GM12872 (cell line): ENCODE results near the gene WNK3.

Source experiments
- TF ChIP-seq, protein P1 (sequence below): IDR thresholded peaks from 3 replicates; pipeline ENCODE4 v1.5.1; 2011; ENCODE audit warnings: low read depth, mild to moderate bottlenecking, low read length, moderate library complexity; ENCODE audit not compliant: insufficient read depth

WNK3 gene

DNA sequence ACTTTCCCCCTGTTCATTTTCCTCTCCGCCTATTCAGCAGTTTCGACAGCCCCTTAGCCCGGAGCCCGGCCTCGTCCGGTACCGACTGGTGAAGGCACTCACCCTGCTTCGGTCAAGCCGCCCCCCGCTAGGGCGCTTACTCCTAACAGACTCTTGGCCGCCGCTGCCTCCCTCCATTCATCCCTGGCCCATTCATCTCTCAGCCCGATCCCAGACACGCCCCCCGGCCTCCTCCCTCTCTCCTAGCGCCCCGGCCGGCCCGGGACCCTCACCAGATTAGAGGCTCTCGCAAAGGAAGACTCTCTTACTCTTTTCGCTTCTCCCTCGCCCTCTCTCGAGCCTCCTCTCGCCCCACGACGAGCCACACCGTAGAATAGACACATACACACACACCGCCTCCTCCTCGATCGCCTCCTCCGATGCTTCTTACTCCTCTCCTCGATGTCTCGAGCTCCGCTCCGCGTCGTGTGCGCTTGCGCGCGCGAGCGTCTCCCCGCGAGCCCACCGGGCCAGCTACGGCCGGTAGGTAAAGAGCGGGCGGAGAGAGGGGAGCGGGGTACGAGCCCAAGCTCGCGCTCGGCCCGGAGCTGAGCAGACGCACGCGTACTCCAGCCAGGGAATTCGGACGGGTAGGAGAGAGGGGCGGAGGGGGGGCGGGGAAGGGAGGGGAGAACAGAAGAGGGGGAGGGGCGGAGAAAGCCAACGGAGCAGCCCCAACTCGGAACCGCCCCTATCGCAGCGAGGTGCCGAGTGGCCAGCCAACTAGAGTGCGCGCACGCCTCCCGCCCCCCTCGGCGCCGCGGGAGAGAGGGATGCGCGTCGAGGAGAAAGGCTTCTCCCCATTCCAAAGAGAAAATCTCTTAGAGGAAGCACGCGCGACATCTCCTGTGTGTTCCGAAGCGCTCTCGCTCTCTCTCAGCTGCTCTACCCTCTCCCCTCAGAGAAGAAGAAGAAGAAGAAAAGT is at the start of gene WNK3:
TSS of gene WNK3 (minus strand) at position 633 of the 964 bp plus-strand sequence.
- TF ChIP-seq, protein P1, sequence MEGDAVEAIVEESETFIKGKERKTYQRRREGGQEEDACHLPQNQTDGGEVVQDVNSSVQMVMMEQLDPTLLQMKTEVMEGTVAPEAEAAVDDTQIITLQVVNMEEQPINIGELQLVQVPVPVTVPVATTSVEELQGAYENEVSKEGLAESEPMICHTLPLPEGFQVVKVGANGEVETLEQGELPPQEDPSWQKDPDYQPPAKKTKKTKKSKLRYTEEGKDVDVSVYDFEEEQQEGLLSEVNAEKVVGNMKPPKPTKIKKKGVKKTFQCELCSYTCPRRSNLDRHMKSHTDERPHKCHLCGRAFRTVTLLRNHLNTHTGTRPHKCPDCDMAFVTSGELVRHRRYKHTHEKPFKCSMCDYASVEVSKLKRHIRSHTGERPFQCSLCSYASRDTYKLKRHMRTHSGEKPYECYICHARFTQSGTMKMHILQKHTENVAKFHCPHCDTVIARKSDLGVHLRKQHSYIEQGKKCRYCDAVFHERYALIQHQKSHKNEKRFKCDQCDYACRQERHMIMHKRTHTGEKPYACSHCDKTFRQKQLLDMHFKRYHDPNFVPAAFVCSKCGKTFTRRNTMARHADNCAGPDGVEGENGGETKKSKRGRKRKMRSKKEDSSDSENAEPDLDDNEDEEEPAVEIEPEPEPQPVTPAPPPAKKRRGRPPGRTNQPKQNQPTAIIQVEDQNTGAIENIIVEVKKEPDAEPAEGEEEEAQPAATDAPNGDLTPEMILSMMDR: no peak

DNA sequence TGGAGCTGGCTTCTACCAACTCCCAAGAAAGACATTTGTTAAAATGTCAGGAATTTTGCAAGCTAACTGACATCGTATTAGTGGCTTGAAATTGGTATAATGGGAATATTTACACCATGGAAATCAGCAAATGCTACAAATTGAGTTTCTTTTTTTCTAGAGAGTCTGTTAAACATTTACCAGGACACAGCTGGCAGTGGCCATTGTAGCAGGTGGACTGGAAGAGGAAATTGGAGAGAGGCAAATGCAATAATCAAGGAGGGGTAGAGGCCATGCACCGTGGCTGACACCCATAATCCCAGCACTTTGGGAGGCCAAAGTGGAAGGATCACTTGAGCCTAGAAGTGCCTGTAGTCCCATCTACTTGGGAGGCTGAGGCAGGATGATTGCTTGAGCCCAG is 49.4 kb upstream of the WNK3 start:
- TF ChIP-seq, protein P1: no peak

DNA sequence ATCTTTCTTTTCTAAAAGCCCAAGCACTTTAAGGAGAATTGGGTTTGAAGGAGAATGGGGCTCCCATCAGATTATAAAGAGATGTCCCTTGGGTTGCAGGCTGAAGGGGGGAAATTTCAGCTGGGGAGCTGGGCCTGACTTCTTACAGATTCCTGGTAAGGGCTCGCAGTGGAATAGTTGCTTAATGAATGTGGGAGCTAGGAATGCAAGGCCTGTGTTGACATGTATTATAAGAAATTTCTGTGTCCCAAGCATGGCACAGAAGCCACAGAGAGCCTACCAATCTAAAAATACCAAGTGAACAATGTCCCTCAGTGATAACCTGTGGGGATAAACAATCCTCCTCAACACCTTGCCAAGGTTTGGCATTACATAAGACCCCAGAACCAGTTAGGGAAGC is 39.3 kb upstream of the WNK3 start:
- TF ChIP-seq, protein P1: no peak

DNA sequence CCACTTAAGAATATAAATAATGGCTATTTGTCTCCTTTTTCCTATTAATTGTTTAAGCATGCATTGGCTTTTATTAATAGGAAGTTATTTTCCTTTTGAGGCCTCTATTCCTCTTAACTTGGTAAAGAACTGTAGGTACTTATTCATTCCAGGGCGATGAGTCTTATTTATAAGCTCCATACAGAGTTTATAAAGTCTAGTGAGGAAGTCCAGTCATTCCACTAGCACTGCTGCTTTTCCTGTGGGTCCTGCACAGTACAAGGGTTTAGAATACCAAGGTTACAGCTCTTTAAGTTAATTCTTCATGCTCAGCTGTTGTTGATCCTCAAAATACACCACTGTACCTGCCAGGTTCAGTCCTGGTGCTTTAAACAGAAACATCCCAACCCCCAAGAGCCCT is 28.5 kb upstream of the WNK3 start:
- TF ChIP-seq, protein P1: no peak

DNA sequence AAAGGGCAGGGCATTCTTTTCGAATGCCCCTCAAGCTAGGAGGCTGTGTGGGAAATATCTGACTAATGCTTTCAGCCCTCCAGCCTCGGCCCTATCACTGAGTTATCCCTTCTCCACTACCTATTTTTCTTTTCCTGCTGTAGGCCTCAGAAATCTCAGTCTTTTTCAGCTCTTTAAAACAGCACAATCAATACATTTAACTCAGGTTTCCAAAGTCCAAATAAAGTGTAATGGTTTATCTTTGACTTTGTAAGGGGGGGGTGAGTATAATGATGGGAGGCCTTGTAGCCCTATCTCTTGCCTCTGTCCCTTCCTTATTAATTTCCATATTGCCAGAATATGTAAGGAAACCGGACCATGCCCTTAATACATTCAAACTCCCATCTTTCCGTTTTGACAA is 1.6 kb upstream of the WNK3 start:
- TF ChIP-seq, protein P1: no peak

DNA sequence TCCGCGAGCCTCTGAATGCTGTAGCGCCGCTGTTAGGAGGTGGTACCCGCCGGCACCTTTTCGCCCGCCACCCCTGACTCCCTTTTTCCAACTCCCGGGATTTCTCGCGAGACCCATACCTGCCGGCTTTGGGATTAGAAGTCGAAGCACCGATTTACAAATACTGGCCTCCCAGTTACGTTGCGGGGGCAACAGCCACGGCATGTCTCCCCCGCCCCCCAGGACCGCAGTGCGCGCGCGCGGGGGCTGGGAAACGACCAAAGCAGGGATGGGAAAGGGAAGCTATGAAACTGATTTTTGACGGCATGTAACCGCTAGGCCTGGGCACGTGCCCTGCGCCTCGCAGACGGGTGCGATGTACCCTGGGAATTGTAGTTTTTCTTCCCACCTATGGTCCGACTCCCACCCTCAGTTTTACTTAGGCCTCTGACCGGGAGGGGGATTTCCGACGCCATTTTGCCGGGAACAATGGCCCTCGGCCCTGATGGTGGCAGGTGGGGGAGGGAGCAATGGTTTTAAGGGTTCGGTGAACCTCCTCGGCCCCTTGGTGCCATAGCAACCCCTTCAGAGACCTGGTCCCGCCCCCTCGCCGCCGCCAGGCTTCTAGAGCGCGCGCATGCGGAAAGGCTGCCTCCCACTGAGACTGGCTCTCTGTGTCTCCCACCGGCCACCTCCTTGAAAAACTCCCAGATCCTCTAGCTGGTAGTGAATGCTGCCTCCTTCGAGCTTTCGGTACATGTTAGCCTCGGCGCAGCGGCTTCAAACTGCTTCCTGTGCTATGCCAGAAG is 772 bp upstream of the WNK3 start:
- TF ChIP-seq, protein P1: no peak

DNA sequence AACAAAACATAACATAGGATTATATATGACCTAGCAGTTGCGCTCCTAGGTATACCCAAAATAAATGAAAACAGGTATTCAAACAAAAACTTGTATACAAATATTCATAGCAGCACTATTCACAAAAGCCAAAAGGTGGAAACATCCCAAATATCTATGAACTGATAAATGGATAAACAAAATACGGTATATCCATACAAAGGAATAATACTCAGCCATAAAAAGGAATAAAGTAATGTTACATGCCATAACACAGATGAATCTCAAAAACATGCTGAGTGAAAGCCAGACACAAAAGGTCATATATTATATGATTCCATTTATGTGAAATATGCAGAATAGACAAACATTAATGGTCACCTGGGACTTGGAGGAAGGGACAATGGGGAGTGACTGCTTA is 5.2 kb downstream of the WNK3 start:
- TF ChIP-seq, protein P1: no peak
